IgD-negative memory B cell (primary cell): ENCODE data around the gene NCLN. TPM values are rescaled to one million over a fixed set of nuclear protein-coding genes. Genes with fewer than 3 reads are reported as not detected.

Experiments
- H3K27ac Mint-ChIP-seq, 3 donors: one replicate each; pipeline ENCODE4 v1.8.0; 2020 to 2022; ENCODE audit warnings: mild to moderate bottlenecking in 3 of 3, mixed read lengths in 3 of 3, moderate library complexity in 1 of 3
- H3K27me3 Mint-ChIP-seq: one replicate; pipeline ENCODE4 v1.8.0; 2021; ENCODE audit warnings: mixed read lengths
- H3K36me3 Mint-ChIP-seq: one replicate; pipeline ENCODE4 v1.8.0; 2020; ENCODE audit warnings: mild to moderate bottlenecking, mixed read lengths
- H3K4me1 Mint-ChIP-seq, 3 donors: one replicate each; pipeline ENCODE4 v1.8.0; 2020 to 2022; ENCODE audit warnings: mixed read lengths in 3 of 3, mild to moderate bottlenecking in 1 of 3
- H3K4me3 Mint-ChIP-seq, 4 donors: one replicate each; pipeline ENCODE4 v1.8.0; 2020 to 2022; ENCODE audit warnings: mild to moderate bottlenecking in 4 of 4, mixed read lengths in 4 of 4, moderate library complexity in 3 of 4
- H3K9me3 Mint-ChIP-seq, 3 donors: one replicate each; pipeline ENCODE4 v1.8.0; 2020 to 2021; ENCODE audit warnings: mixed read lengths in 3 of 3, mild to moderate bottlenecking in 1 of 3
- polyA plus RNA-seq: library from polyadenylated mRNA; unstranded; fragments of 300-500 nt; fragmentation: Illumina TruSeq; gene quantifications from one replicate; pipeline ENCODE4 v1.2.3, GENCODE V29; 2021

The NCLN gene
- 29.9 TPM for polyA plus RNA-seq

- Mint-ChIP-seq H3K4me3 (peak within 1 kb of the TSS; percentile 88 to 97 (median 95)), H3K9me3 (no peaks in the 10 kb centered on the region), H3K27ac (peak within 1 kb of the TSS; percentile 37 to 97 (median 89)), H3K36me3 (no peaks in the 10 kb centered on the region), H3K27me3 (no peaks in the 10 kb centered on the region), H3K4me1 (peaks cover 17 to 37% (median 22%) of the 10 kb centered on the region in 3 donors)
These were observed at the start of gene NCLN for GRCh38 chr19:3185461-3186159. NCLN (plus strand) TSS chr19:3185930; CDS start chr19:3186031, 101 bp downstream.

- Mint-ChIP-seq H3K27me3 (peaks cover 19% of the 10 kb centered on the region), H3K36me3 (no peaks in the 10 kb centered on the region), H3K9me3 (no peaks in the 10 kb centered on the region), H3K27ac (peak within 1 kb of the TSS in 1 of 3 donors; percentile 35), H3K4me3 (no peak within 1 kb of the TSS), H3K4me1 (peaks cover 4 to 20% (median 12%) of the 10 kb centered on the region in 3 donors)
These were observed 49.6 kb upstream of the NCLN start, which contains the start of gene GNA15 for GRCh38 chr19:3135961-3136683. GNA15 (plus strand) TSS chr19:3136033; CDS start chr19:3136451, 418 bp downstream.

- no peaks in the 10 kb centered on the region for H3K9me3 Mint-ChIP-seq
- H3K27me3 Mint-ChIP-seq: peaks cover 19% of the 10 kb centered on the region
- H3K27ac Mint-ChIP-seq: peak overlapping the region in 1 of 3 donors; percentile 35
- no peaks in the 10 kb centered on the region for H3K36me3 Mint-ChIP-seq
- no peak overlapping the region for H3K4me3 Mint-ChIP-seq
- peaks cover 4 to 20% (median 14%) of the 10 kb centered on the region in 3 donors for H3K4me1 Mint-ChIP-seq
These were observed 49.1 kb upstream of the NCLN start for GRCh38 chr19:3136684-3137055.

- Mint-ChIP-seq H3K9me3 (no peaks in the 10 kb centered on the region), H3K27me3 (peaks cover 19% of the 10 kb centered on the region), H3K4me3 (no peak overlapping the region), H3K36me3 (no peaks in the 10 kb centered on the region), H3K27ac (peak overlapping the region in 1 of 3 donors; percentile 35), H3K4me1 (peaks cover 4 to 20% (median 15%) of the 10 kb centered on the region in 3 donors)
These were observed 48.6 kb upstream of the NCLN start for GRCh38 chr19:3137119-3137518.

GRCh38 chr19:3138268-3138667, 47.5 kb upstream of the NCLN start:
- Mint-ChIP-seq H3K4me3 (no peak overlapping the region), H3K27me3 (peaks cover 18% of the 10 kb centered on the region), H3K9me3 (no peaks in the 10 kb centered on the region), H3K4me1 (peaks cover 2 to 14% (median 13%) of the 10 kb centered on the region in 3 donors), H3K27ac (no peak overlapping the region), H3K36me3 (peaks cover 2% of the 10 kb centered on the region)

- peaks cover 12% of the 10 kb centered on the region for H3K27me3 Mint-ChIP-seq
- peak overlapping the region in 1 of 4 donors; percentile 58 for H3K4me3 Mint-ChIP-seq
- H3K4me1 Mint-ChIP-seq: peaks cover 3 to 12% (median 6%) of the 10 kb centered on the region in 3 donors
- H3K27ac Mint-ChIP-seq: no peak overlapping the region
- no peaks in the 10 kb centered on the region for H3K9me3 Mint-ChIP-seq
- H3K36me3 Mint-ChIP-seq: peaks cover 2% of the 10 kb centered on the region
These were observed 45.1 kb upstream of the NCLN start for GRCh38 chr19:3140667-3141038.

- peaks cover 8% of the 10 kb centered on the region for H3K27me3 Mint-ChIP-seq
- peak overlapping the region in 1 of 4 donors; percentile 32 for H3K4me3 Mint-ChIP-seq
- H3K4me1 Mint-ChIP-seq: peaks cover 0 to 14% (median 8%) of the 10 kb centered on the region in 3 donors
- no peak overlapping the region for H3K27ac Mint-ChIP-seq
- peaks cover 2% of the 10 kb centered on the region for H3K36me3 Mint-ChIP-seq
- H3K9me3 Mint-ChIP-seq: peaks cover 0 to 2% (median 0%) of the 10 kb centered on the region in 3 donors
These were observed 43.4 kb upstream of the NCLN start for GRCh38 chr19:3142292-3142670.

GRCh38 chr19:3142781-3143337, 42.9 kb upstream of the NCLN start:
- peaks cover 0 to 14% (median 8%) of the 10 kb centered on the region in 3 donors for H3K4me1 Mint-ChIP-seq
- H3K9me3 Mint-ChIP-seq: peaks cover 0 to 2% (median 0%) of the 10 kb centered on the region in 3 donors
- peaks cover 2% of the 10 kb centered on the region for H3K36me3 Mint-ChIP-seq
- H3K27me3 Mint-ChIP-seq: peaks cover 8% of the 10 kb centered on the region
- no peak overlapping the region for H3K4me3 Mint-ChIP-seq
- H3K27ac Mint-ChIP-seq: no peak overlapping the region

- H3K36me3 Mint-ChIP-seq: peaks cover 2% of the 10 kb centered on the region
- peaks cover 0 to 2% (median 0%) of the 10 kb centered on the region in 3 donors for H3K9me3 Mint-ChIP-seq
- peaks cover 8% of the 10 kb centered on the region for H3K27me3 Mint-ChIP-seq
- H3K4me1 Mint-ChIP-seq: peaks cover 0 to 9% (median 7%) of the 10 kb centered on the region in 3 donors
- no peak overlapping the region for H3K4me3 Mint-ChIP-seq
- no peak overlapping the region for H3K27ac Mint-ChIP-seq
These were observed 39.6 kb upstream of the NCLN start for GRCh38 chr19:3145909-3146676.

- Mint-ChIP-seq H3K27me3 (peaks cover 8% of the 10 kb centered on the region), H3K36me3 (peaks cover 2% of the 10 kb centered on the region), H3K4me3 (peak overlapping the region in 1 of 4 donors; percentile 63), H3K9me3 (peaks cover 0 to 2% (median 0%) of the 10 kb centered on the region in 3 donors), H3K4me1 (peaks cover 0 to 7% (median 6%) of the 10 kb centered on the region in 3 donors), H3K27ac (no peak overlapping the region)
These were observed 39.0 kb upstream of the NCLN start for GRCh38 chr19:3146677-3147100.

- H3K9me3 Mint-ChIP-seq: peaks cover 0 to 2% (median 0%) of the 10 kb centered on the region in 3 donors
- H3K4me1 Mint-ChIP-seq: peaks cover 0 to 7% (median 3%) of the 10 kb centered on the region in 3 donors
- peaks cover 7% of the 10 kb centered on the region for H3K27me3 Mint-ChIP-seq
- H3K36me3 Mint-ChIP-seq: no peaks in the 10 kb centered on the region
- H3K4me3 Mint-ChIP-seq: no peak overlapping the region
- H3K27ac Mint-ChIP-seq: no peak overlapping the region
These were observed 37.2 kb upstream of the NCLN start for GRCh38 chr19:3148503-3148902.

- peaks cover 0 to 7% (median 3%) of the 10 kb centered on the region in 3 donors for H3K4me1 Mint-ChIP-seq
- no peak overlapping the region for H3K4me3 Mint-ChIP-seq
- no peaks in the 10 kb centered on the region for H3K36me3 Mint-ChIP-seq
- peaks cover 0 to 2% (median 0%) of the 10 kb centered on the region in 3 donors for H3K9me3 Mint-ChIP-seq
- no peak overlapping the region for H3K27ac Mint-ChIP-seq
- peaks cover 7% of the 10 kb centered on the region for H3K27me3 Mint-ChIP-seq
These were observed 36.6 kb upstream of the NCLN start for GRCh38 chr19:3149089-3149488.

GRCh38 chr19:3149526-3150505, 35.9 kb upstream of the NCLN start:
- H3K4me3 Mint-ChIP-seq: no peak overlapping the region
- peak overlapping the region in 1 of 3 donors; percentile 60 for H3K27ac Mint-ChIP-seq
- peaks cover 7% of the 10 kb centered on the region for H3K27me3 Mint-ChIP-seq
- H3K4me1 Mint-ChIP-seq: peaks cover 0 to 7% (median 3%) of the 10 kb centered on the region in 3 donors
- no peaks in the 10 kb centered on the region for H3K36me3 Mint-ChIP-seq
- peaks cover 0 to 2% (median 0%) of the 10 kb centered on the region in 3 donors for H3K9me3 Mint-ChIP-seq
